HCT116 (cell line): ENCODE measurements around the gene RREB1. TPM values are rescaled to one million over a fixed set of nuclear protein-coding genes. Genes with fewer than 3 reads are reported as not detected.

Source experiments
- ATAC-seq: fragments of 200-7000 bp; cut with Tn5 transposase; 2 replicates; pipeline ENCODE4 v1.9.1; 2020; ENCODE audit warnings: mild to moderate bottlenecking, moderate library complexity
- BruUV-seq: library from RNA; stranded (reverse); fragments of 400-500 nt; replicated peaks from 2 replicates; lab custom pipeline; 2021; lab: Mats Ljungman, UMichigan
- CTCF ChIA-PET: fragments of 300-600 bp; sonication (Branson Sonifier 250); formaldehyde crosslinking; loops from one replicate; lab custom pipeline; 2021; ENCODE audit warnings: antibody characterized with exemption; lab: Charles Lee
- POLR2A ChIA-PET: fragments of 300-600, 350-600 bp; sonication (Branson Sonifier 250); formaldehyde crosslinking; loops from one replicate; lab custom pipeline; 2021; ENCODE audit warnings: antibody characterized with exemption; lab: Charles Lee
- RAD21 ChIA-PET, 2 experiments: fragments of 300-600 bp; sonication (Branson Sonifier 250); formaldehyde crosslinking; loops; one replicate each; lab custom pipeline; 2023; ENCODE audit warnings: low total read pairs in 2 of 2; ENCODE audit not compliant: uncharacterized antibody in 2 of 2, unreplicated experiment in 2 of 2, low non-redundant PET in 1 of 2; lab: Charles Lee
- DNase-seq: peaks from one replicate; pipeline ENCODE4 v3.0.0-alpha.2; 2010; ENCODE audit warnings: low read depth, low spot score
- H2AFZ ChIP-seq: fragments of 200-600 bp; shearing (Covaris generic), sonication (generic); 2 replicates; pipeline ENCODE4 v1.6.1; 2017; ENCODE audit warnings: low read depth, mixed run types, mixed read lengths, antibody characterized with exemption, low read length; ENCODE audit not compliant: poor library complexity, severe bottlenecking
- H3K27ac ChIP-seq: 2 replicates; pipeline ENCODE4 v1.5.1; 2012; ENCODE audit warnings: low read depth, low read length
- H3K27me3 ChIP-seq: fragments of 200-600 bp; sonication (generic); 2 replicates; pipeline ENCODE4 v1.6.1; 2016; ENCODE audit warnings: mixed run types, low read length, mixed read lengths; ENCODE audit not compliant: insufficient read depth
- H3K36me3 ChIP-seq, 2 experiments: fragments of 200-500 bp in 1 of 2; fragments of 200-600 bp in 1 of 2; sonication (Bioruptor generic) in 1 of 2; sonication (generic) in 1 of 2; 2 replicates each; pipeline versions ENCODE4 v1.5.1 to v1.6.1; 2014 to 2016; ENCODE audit warnings: low read length in 2 of 2, inconsistent platforms in 1 of 2, mixed read lengths in 1 of 2, mixed run types in 1 of 2; ENCODE audit not compliant: insufficient read depth in 2 of 2, control insufficient read depth in 1 of 2
- H3K4me1 ChIP-seq, 2 experiments: fragments of 200-600 bp in 1 of 2; sonication (generic) in 1 of 2; 2 replicates each; pipeline versions ENCODE4 v1.5.1 to v1.6.1; 2012 to 2017; ENCODE audit warnings: low read length in 2 of 2, inconsistent platforms in 1 of 2, mild to moderate bottlenecking in 1 of 2, mixed read lengths in 1 of 2, mixed run types in 1 of 2, moderate library complexity in 1 of 2; ENCODE audit not compliant: insufficient read depth in 2 of 2, control insufficient read depth in 1 of 2
- H3K4me2 ChIP-seq: fragments of 200-600 bp; sonication (generic); 2 replicates; pipeline ENCODE4 v1.6.1; 2017; ENCODE audit warnings: mixed run types, low read length, mixed read lengths
- H3K4me3 ChIP-seq, 2 experiments: fragments of 200-600 bp in 1 of 2; sonication (generic) in 1 of 2; replicated peaks in 1 of 2; 2 replicates each; pipeline ENCODE4 v1.5.1; 2011 to 2016; ENCODE audit warnings: low read length in 2 of 2, control low read depth in 1 of 2, low read depth in 1 of 2, mild to moderate bottlenecking in 1 of 2, mixed read lengths in 1 of 2, mixed run types in 1 of 2
- H3K79me2 ChIP-seq: fragments of 200-600 bp; sonication (generic); 2 replicates; pipeline ENCODE4 v1.6.1; 2017; ENCODE audit warnings: mild to moderate bottlenecking, mixed run types, low read length, moderate library complexity, mixed read lengths; ENCODE audit not compliant: insufficient read depth
- H3K9ac ChIP-seq: fragments of 200-600 bp; sonication (generic); 2 replicates; pipeline ENCODE4 v1.6.1; 2016; ENCODE audit warnings: low read length, mixed read lengths
- H3K9me2 ChIP-seq: fragments of 200-600 bp; sonication (generic), shearing (Covaris generic); 2 replicates; pipeline ENCODE4 v1.6.1; 2017; ENCODE audit warnings: mixed run types, mild to moderate bottlenecking, moderate library complexity; ENCODE audit not compliant: insufficient read depth
- H3K9me3 ChIP-seq, 2 experiments: fragments of 200-500 bp in 1 of 2; fragments of 200-600 bp in 1 of 2; sonication (Bioruptor generic) in 1 of 2; sonication (generic) in 1 of 2; 2 replicates each; pipeline ENCODE4 v1.6.1; 2014 to 2017; ENCODE audit warnings: low read length in 2 of 2, mixed read lengths in 2 of 2, inconsistent platforms in 1 of 2, low read depth in 1 of 2, mild to moderate bottlenecking in 1 of 2, mixed run types in 1 of 2, moderate library complexity in 1 of 2; ENCODE audit not compliant: control insufficient read depth in 1 of 2, insufficient read depth in 1 of 2
- H4K20me1 ChIP-seq: fragments of 200-600 bp; sonication (generic), shearing (Covaris generic); 2 replicates; pipeline ENCODE4 v1.6.1; 2017; ENCODE audit warnings: mixed run types, mild to moderate bottlenecking, moderate library complexity; ENCODE audit not compliant: insufficient read depth
- CEBPB ChIP-seq: IDR thresholded peaks from 2 replicates; pipeline ENCODE4 v1.6.1; 2012; ENCODE audit warnings: low read depth
- CTCF ChIP-seq, 3 experiments: fragments of 200-600 bp in 1 of 3; sonication (generic) in 1 of 3; IDR thresholded peaks in 2 of 3; conservative IDR thresholded peaks in 1 of 3; 2 replicates each; pipeline ENCODE4 v1.5.1; 2012 to 2017; ENCODE audit warnings: low read depth in 2 of 3, low read length in 2 of 3, antibody characterized with exemption in 1 of 3, borderline replicate concordance in 1 of 3, control low read depth in 1 of 3, mild to moderate bottlenecking in 1 of 3, mixed read lengths in 1 of 3, mixed run types in 1 of 3, moderate library complexity in 1 of 3; ENCODE audit not compliant: insufficient read depth in 1 of 3
- EGR1 ChIP-seq: IDR thresholded peaks from 2 replicates; pipeline ENCODE4 v1.6.1; 2012; ENCODE audit warnings: low read depth
- ELF1 ChIP-seq: IDR thresholded peaks from 2 replicates; pipeline ENCODE4 v1.6.1; 2012; ENCODE audit warnings: low read depth, borderline replicate concordance
- EZH2 ChIP-seq: fragments of 200-600 bp; sonication (generic); IDR thresholded peaks from 2 replicates; pipeline ENCODE4 v1.6.1; 2017; ENCODE audit warnings: antibody characterized with exemption, mixed run types
- EZH2phosphoT487 ChIP-seq: fragments of 200-600 bp; IDR thresholded peaks from 2 replicates; pipeline ENCODE4 v1.6.1; 2018; ENCODE audit warnings: antibody characterized with exemption, borderline replicate concordance
- FOSL1 ChIP-seq: IDR thresholded peaks from 2 replicates; pipeline ENCODE4 v1.6.1; 2012; ENCODE audit warnings: low read depth
- MAX ChIP-seq: IDR thresholded peaks from 2 replicates; pipeline ENCODE4 v1.6.1; 2012
- POLR2A ChIP-seq: IDR thresholded peaks from 2 replicates; pipeline ENCODE4 v1.7.0; 2011; ENCODE audit warnings: borderline replicate concordance; ENCODE audit not compliant: insufficient read depth, insufficient read length; ENCODE audit errors: extremely low read depth
- POLR2AphosphoS5 ChIP-seq: IDR thresholded peaks from 2 replicates; pipeline ENCODE4 v1.6.1; 2011; ENCODE audit warnings: mild to moderate bottlenecking, low read depth, low read length, moderate library complexity
- REST ChIP-seq: IDR thresholded peaks from 2 replicates; pipeline ENCODE4 v1.6.1; 2012; ENCODE audit warnings: low read depth
- SP1 ChIP-seq: IDR thresholded peaks from 2 replicates; pipeline ENCODE4 v1.6.1; 2012; ENCODE audit warnings: low read depth
- SRF ChIP-seq: IDR thresholded peaks from 2 replicates; pipeline ENCODE4 v1.6.1; 2012; ENCODE audit warnings: low read depth
- TCF7L2 ChIP-seq: IDR thresholded peaks from 2 replicates; pipeline ENCODE4 v1.7.0; 2011; ENCODE audit warnings: borderline replicate concordance, inconsistent platforms; ENCODE audit not compliant: insufficient read depth, insufficient read length; ENCODE audit errors: extremely low read depth
- YY1 ChIP-seq: IDR thresholded peaks from 2 replicates; pipeline ENCODE4 v1.6.1; 2011; ENCODE audit warnings: low read length, low read depth, moderate library complexity, mild to moderate bottlenecking; ENCODE audit not compliant: insufficient replicate concordance; ENCODE audit errors: extremely low read depth
- ZFX ChIP-seq: fragments of 450-650 bp; IDR thresholded peaks from 2 replicates; pipeline ENCODE4 v1.6.1; 2017
- ZNF274 ChIP-seq: fragments of 200-500 bp; sonication (Bioruptor generic); IDR thresholded peaks from 2 replicates; pipeline ENCODE4 v1.6.1; 2014; ENCODE audit warnings: mild to moderate bottlenecking, low read depth, low read length, inconsistent platforms
- intact Hi-C: fragments of 100-400 bp; cut with micrococcal nuclease; formaldehyde crosslinking; loops from 2 replicates; pipeline ENCODE4 v1.10.0; 2022
- total RNA-seq: library from RNA; stranded (reverse); gene quantifications from one replicate; pipeline ENCODE4 v1.2.1, GENCODE V29; 2021; ENCODE audit not compliant: unreplicated experiment
- TF ChIP-seq, protein P1 (sequence below): IDR thresholded peaks from 2 replicates; pipeline ENCODE4 v1.6.1; 2012

RREB1 gene
- total RNA-seq, 1 experiment from 2014 or later = 47.9 TPM

GRCh38 chr6:7249391-7249790 lies 141.6 kb downstream of the RREB1 start:
- intact Hi-C loops = no loop called here
- H3K4me3 ChIP-seq = no peak overlapping the region
- H3K79me2 ChIP-seq = peaks cover 3% of the 10 kb centered on the region; the same call in 1 of the 2 replicates
- H3K9ac ChIP-seq = no peak overlapping the region
- no peak overlapping the region for H2AFZ ChIP-seq
- BruUV-seq = TSS peak; percentile 10
- H3K27me3 ChIP-seq = no peaks in the 10 kb centered on the region
- ATAC-seq = no peak
- H3K9me2 ChIP-seq = no peaks in the 10 kb centered on the region
- no peaks in the 10 kb centered on the region for H3K9me3 ChIP-seq
- ChIA-PET RAD21 (interaction anchor here in 1 of 2 experiments (0.6 kb wide), 1 partner anchor 527 kb away, joined by 3 read pairs; no protein-coding TSS in a partner anchor), CTCF (no interaction called here), POLR2A (no interaction called here)
- no peak overlapping the region for H3K4me2 ChIP-seq
- DNase-seq = no peak
- H3K4me1 ChIP-seq = no peaks in the 10 kb centered on the region
- H4K20me1 ChIP-seq = no peaks in the 10 kb centered on the region
- peaks cover 0 to 15% of the 10 kb centered on the region in 2 experiments; a peak in 3 of 4 replicates for H3K36me3 ChIP-seq
- TF ChIP-seq MAX (no peak), EGR1 (no peak), CEBPB (no peak), EZH2phosphoT487 (no peak), SRF (no peak), YY1 (no peak), EZH2 (no peak), POLR2AphosphoS5 (no peak), ZFX (no peak), SP1 (no peak), ELF1 (no peak), ZNF274 (no peak), REST (no peak), POLR2A (no peak), FOSL1 (no peak), CTCF (IDR thresholded peaks at IDR 0.05 in 2 of 3, conservative IDR thresholded peaks at IDR 0.05 in 1 of 3; ENCODE audit: borderline replicate concordance in 1 of 3, insufficient read depth in 1 of 3, low read depth in 2 of 3, low read length in 2 of 3) (no peak), TCF7L2 (no peak)
- TF ChIP-seq, protein P1, sequence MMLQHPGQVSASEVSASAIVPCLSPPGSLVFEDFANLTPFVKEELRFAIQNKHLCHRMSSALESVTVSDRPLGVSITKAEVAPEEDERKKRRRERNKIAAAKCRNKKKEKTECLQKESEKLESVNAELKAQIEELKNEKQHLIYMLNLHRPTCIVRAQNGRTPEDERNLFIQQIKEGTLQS = no peak
- no peak overlapping the region for H3K27ac ChIP-seq
